MCF 10A (cell line): ENCODE measurements around the gene CTTNBP2. TPM values are rescaled to one million over a fixed set of nuclear protein-coding genes. Genes with fewer than 3 reads are reported as not detected.

Source experiments
- BruUV-seq: library from RNA; stranded (reverse); fragments of 400-500 nt; replicated peaks from 2 replicates; lab custom pipeline; 2021; lab: Mats Ljungman, UMichigan
- CTCF ChIA-PET: fragments of 300-600 bp; sonication (Branson Sonifier 250); formaldehyde crosslinking; extraction: SDS; loops from one replicate; lab custom pipeline; 2021; ENCODE audit warnings: antibody characterized with exemption, inconsistent platforms; lab: Yijun Ruan, JAX
- POLR2A ChIA-PET: fragments of 300-600, 350-650 bp; sonication (Branson Sonifier 250); formaldehyde crosslinking; extraction: SDS; loops from one replicate; lab custom pipeline; 2020; ENCODE audit warnings: antibody characterized with exemption, inconsistent platforms; lab: Yijun Ruan, JAX
- DNase-seq: peaks from one replicate; pipeline ENCODE4 v3.0.0-alpha.2; 2018; ENCODE audit not compliant: unreplicated experiment
- H3K27ac Mint-ChIP-seq: one replicate; pipeline ENCODE4 v1.8.0; 2022; ENCODE audit warnings: mild to moderate bottlenecking, low read depth, mixed read lengths; ENCODE audit not compliant: unreplicated experiment
- H3K27me3 Mint-ChIP-seq: one replicate; pipeline ENCODE4 v1.8.0; 2022; ENCODE audit warnings: mixed read lengths; ENCODE audit not compliant: insufficient read depth, unreplicated experiment
- H3K36me3 Mint-ChIP-seq: one replicate; pipeline ENCODE4 v1.8.0; 2022; ENCODE audit warnings: mild to moderate bottlenecking, moderate library complexity, mixed read lengths; ENCODE audit not compliant: insufficient read depth, unreplicated experiment
- H3K4me1 Mint-ChIP-seq: one replicate; pipeline ENCODE4 v1.8.0; 2022; ENCODE audit warnings: mixed read lengths; ENCODE audit not compliant: insufficient read depth, unreplicated experiment
- H3K4me3 Mint-ChIP-seq: one replicate; pipeline ENCODE4 v1.8.0; 2022; ENCODE audit warnings: mild to moderate bottlenecking, moderate library complexity, mixed read lengths; ENCODE audit not compliant: unreplicated experiment
- H3K9me3 Mint-ChIP-seq: one replicate; pipeline ENCODE4 v1.8.0; 2022; ENCODE audit warnings: mixed read lengths; ENCODE audit not compliant: unreplicated experiment
- CTCF ChIP-seq: fragments of 200-600 bp; IDR thresholded peaks from one replicate; pipeline ENCODE4 v1.8.0; 2022; ENCODE audit warnings: antibody characterized with exemption, mild to moderate bottlenecking; ENCODE audit not compliant: unreplicated experiment
- intact Hi-C: fragments of 100-400 bp; cut with micrococcal nuclease; formaldehyde crosslinking; loops from 2 replicates; pipeline ENCODE4 v1.14.1; 2022
- total RNA-seq: library from RNA; stranded (reverse); gene quantifications from 2 replicates; pipeline ENCODE4 v1.2.3, GENCODE V29; 2022

CTTNBP2 gene
- total RNA-seq, 1 experiment from 2014 or later, result 0.98 TPM

GRCh38 chr7:117719377-117719776 is 153.9 kb downstream of the CTTNBP2 start:
- no TSS peak for BruUV-seq
- Mint-ChIP-seq H3K27ac (no peak overlapping the region), H3K27me3 (peaks cover 3% of the 10 kb centered on the region), H3K9me3 (no peaks in the 10 kb centered on the region), H3K4me1 (no peaks in the 10 kb centered on the region), H3K4me3 (no peak overlapping the region), H3K36me3 (no peaks in the 10 kb centered on the region)
- no peak for TF ChIP-seq CTCF
- ChIA-PET POLR2A (no interaction called here), CTCF (interaction anchor here (0.6 to 2.1 kb wide), 7 partner anchors 9 to 434 kb away, joined by 3 to 7 read pairs (median 5); no protein-coding TSS in a partner anchor)
- intact Hi-C loops, result no loop called here
- no peak for DNase-seq

- Mint-ChIP-seq H3K27ac (no peak overlapping the region), H3K27me3 (peaks cover 14% of the 10 kb centered on the region), H3K9me3 (no peaks in the 10 kb centered on the region), H3K36me3 (no peaks in the 10 kb centered on the region), H3K4me3 (no peak overlapping the region), H3K4me1 (no peaks in the 10 kb centered on the region)
- ChIA-PET POLR2A (interaction anchor here (0.7 to 0.8 kb wide), 3 partner anchors 13 to 386 kb away, joined by 3 to 5 read pairs (median 4); no protein-coding TSS in a partner anchor), CTCF (interaction anchor here (0.6 to 2.1 kb wide), 6 partner anchors 21 to 505 kb away, joined by 3 to 7 read pairs (median 4); no protein-coding TSS in a partner anchor)
- BruUV-seq, result no TSS peak
- DNase-seq, result no peak
- TF ChIP-seq CTCF, result no peak
- intact Hi-C loops, result no loop called here
These were observed 155.0 kb downstream of the CTTNBP2 start for GRCh38 chr7:117718116-117718835.

GRCh38 chr7:117717357-117717756 is 155.9 kb downstream of the CTTNBP2 start:
- intact Hi-C loops, result no loop called here
- TF ChIP-seq CTCF, result no peak
- peaks cover 21% of the 10 kb centered on the region for H3K27me3 Mint-ChIP-seq
- DNase-seq, result no peak
- no peaks in the 10 kb centered on the region for H3K36me3 Mint-ChIP-seq
- ChIA-PET POLR2A (interaction anchor here (0.7 kb wide), 1 partner anchor 41 kb away, joined by 5 read pairs; no protein-coding TSS in a partner anchor), CTCF (interaction anchor here (0.6 to 3.2 kb wide), 9 partner anchors 9 to 435 kb away, joined by 3 to 41 read pairs (median 6); no protein-coding TSS in a partner anchor)
- no peaks in the 10 kb centered on the region for H3K9me3 Mint-ChIP-seq
- H3K4me1 Mint-ChIP-seq, result no peaks in the 10 kb centered on the region
- no TSS peak for BruUV-seq
- H3K4me3 Mint-ChIP-seq, result no peak overlapping the region
- H3K27ac Mint-ChIP-seq, result no peak overlapping the region

- H3K27me3 Mint-ChIP-seq, result peaks cover 21% of the 10 kb centered on the region
- H3K27ac Mint-ChIP-seq, result no peak overlapping the region
- no peaks in the 10 kb centered on the region for H3K4me1 Mint-ChIP-seq
- no peaks in the 10 kb centered on the region for H3K36me3 Mint-ChIP-seq
- intact Hi-C loops, result no loop called here
- H3K4me3 Mint-ChIP-seq, result no peak overlapping the region
- DNase-seq, result no peak
- POLR2A ChIA-PET, result interaction anchor here (0.7 kb wide), 2 partner anchors 166 to 400 kb away, joined by 3 to 5 read pairs; no protein-coding TSS in a partner anchor
- CTCF ChIA-PET, result interaction anchor here (0.5 to 3.2 kb wide), 27 partner anchors 8 to 504 kb away, joined by 3 to 41 read pairs (median 4); no protein-coding TSS in a partner anchor
- no TSS peak for BruUV-seq
- TF ChIP-seq CTCF, result no peak
- no peaks in the 10 kb centered on the region for H3K9me3 Mint-ChIP-seq
These were observed 156.4 kb downstream of the CTTNBP2 start for GRCh38 chr7:117716707-117717299.
